COLO829 (cell line): Measurements from ENCODE around the gene FAF1.
"Not testable (repeated sequence)": the region's sequence is repeated elsewhere in the genome, so short reads cannot be mapped to it uniquely, and the experiment has no call there.

Experiments used
- DNase-seq: peaks from one replicate; pipeline ENCODE4 v3.0.0; 2012; ENCODE audit warnings: low spot score

FAF1 gene

GRCh38 chr1:50559421-50559820 is 400.6 kb downstream of the FAF1 start:
- DNase-seq, result no peak

- no peak for DNase-seq
Measured at GRCh38 chr1:50553921-50554320, 406.1 kb downstream of the FAF1 start.

GRCh38 chr1:50548243-50548642 is 411.8 kb downstream of the FAF1 start:
- DNase-seq, result no peak

- no peak for DNase-seq
Measured at GRCh38 chr1:50542362-50542761, 417.7 kb downstream of the FAF1 start.

GRCh38 chr1:50538476-50538875 is 421.6 kb downstream of the FAF1 start:
- DNase-seq, result no peak

- no peak for DNase-seq
Measured at GRCh38 chr1:50531601-50532000, 428.5 kb downstream of the FAF1 start.

GRCh38 chr1:50531027-50531426 is 429.0 kb downstream of the FAF1 start:
- DNase-seq, result no peak

- DNase-seq, result no peak
Measured at GRCh38 chr1:50529510-50529909, 430.6 kb downstream of the FAF1 start.

- not testable (repeated sequence) for DNase-seq
Measured at GRCh38 chr1:50527987-50528320, 432.1 kb downstream of the FAF1 start.

- no peak for DNase-seq
Measured at GRCh38 chr1:50527249-50527986, 432.6 kb downstream of the FAF1 start.

- no peak for DNase-seq
Measured at GRCh38 chr1:50526431-50526830, 433.6 kb downstream of the FAF1 start.

GRCh38 chr1:50523548-50523947 is 436.5 kb downstream of the FAF1 start:
- DNase-seq, result no peak

- DNase-seq, result no peak
Measured at GRCh38 chr1:50522691-50523342, 437.2 kb downstream of the FAF1 start.

- DNase-seq, result no peak
Measured at GRCh38 chr1:50521703-50522102, 438.4 kb downstream of the FAF1 start.

GRCh38 chr1:50517488-50517887 is 442.6 kb downstream of the FAF1 start:
- DNase-seq, result no peak

GRCh38 chr1:50516056-50516455 is 444.0 kb downstream of the FAF1 start:
- DNase-seq, result no peak

GRCh38 chr1:50508040-50508586 is 452.0 kb downstream of the FAF1 start:
- no peak for DNase-seq

GRCh38 chr1:50505427-50505826 is 454.6 kb downstream of the FAF1 start:
- DNase-seq, result no peak

- DNase-seq, result no peak
Measured at GRCh38 chr1:50503515-50503914, 456.6 kb downstream of the FAF1 start.

- DNase-seq, result no peak
Measured at GRCh38 chr1:50502147-50502546, 457.9 kb downstream of the FAF1 start.

GRCh38 chr1:50497007-50497406 is 463.1 kb downstream of the FAF1 start:
- no peak for DNase-seq

- DNase-seq, result no peak
Measured at GRCh38 chr1:50493710-50494109, 466.4 kb downstream of the FAF1 start.

- DNase-seq, result no peak
Measured at GRCh38 chr1:50492142-50492541, 467.9 kb downstream of the FAF1 start.

- DNase-seq, result no peak
Measured at GRCh38 chr1:50491142-50491541, 468.9 kb downstream of the FAF1 start.
